Skeletal muscle satellite cell (primary cell): ENCODE measurements around the gene LDOC1. TPM values are rescaled to one million over a fixed set of nuclear protein-coding genes. Genes with fewer than 3 reads are reported as not detected.
"Not testable (repeated sequence)": the region's sequence is repeated elsewhere in the genome, so short reads cannot be mapped to it uniquely, and the experiment has no call there.

ENCODE experiments used
- H3K27me3 ChIP-seq: 2 replicates; pipeline ENCODE4 v1.7.0; 2013; ENCODE audit warnings: low read length; ENCODE audit not compliant: control insufficient read depth, insufficient read depth
- H3K36me3 ChIP-seq: 2 replicates; pipeline ENCODE4 v1.7.0; 2013; ENCODE audit warnings: mild to moderate bottlenecking, control low read depth, low read length; ENCODE audit not compliant: insufficient read depth
- H3K4me1 ChIP-seq: 2 replicates; pipeline ENCODE4 v1.7.0; 2013; ENCODE audit warnings: low read length; ENCODE audit not compliant: control insufficient read depth, insufficient read depth
- H3K4me2 ChIP-seq: 2 replicates; pipeline ENCODE4 v1.7.0; 2013; ENCODE audit warnings: mild to moderate bottlenecking, low read length
- H3K4me3 ChIP-seq: 2 replicates; pipeline ENCODE4 v1.7.0; 2013; ENCODE audit warnings: low read length
- H3K9ac ChIP-seq: 2 replicates; pipeline ENCODE4 v1.7.0; 2013; ENCODE audit warnings: mild to moderate bottlenecking, low read depth, low read length, moderate library complexity
- H3K9me3 ChIP-seq: replicated peaks from 2 replicates; pipeline ENCODE4 v1.7.0; 2013; ENCODE audit warnings: mild to moderate bottlenecking, control low read depth, low read length
- total RNA-seq: library from RNA; depleted of rRNA; stranded (reverse); fragments of >200 nt; gene quantifications from 2 replicates; pipeline ENCODE4 v1.2.3, GENCODE V29; 2012; rRNA removed

LDOC1 gene
- 5.6 and 9.4 TPM in 2 replicates for total RNA-seq

DNA sequence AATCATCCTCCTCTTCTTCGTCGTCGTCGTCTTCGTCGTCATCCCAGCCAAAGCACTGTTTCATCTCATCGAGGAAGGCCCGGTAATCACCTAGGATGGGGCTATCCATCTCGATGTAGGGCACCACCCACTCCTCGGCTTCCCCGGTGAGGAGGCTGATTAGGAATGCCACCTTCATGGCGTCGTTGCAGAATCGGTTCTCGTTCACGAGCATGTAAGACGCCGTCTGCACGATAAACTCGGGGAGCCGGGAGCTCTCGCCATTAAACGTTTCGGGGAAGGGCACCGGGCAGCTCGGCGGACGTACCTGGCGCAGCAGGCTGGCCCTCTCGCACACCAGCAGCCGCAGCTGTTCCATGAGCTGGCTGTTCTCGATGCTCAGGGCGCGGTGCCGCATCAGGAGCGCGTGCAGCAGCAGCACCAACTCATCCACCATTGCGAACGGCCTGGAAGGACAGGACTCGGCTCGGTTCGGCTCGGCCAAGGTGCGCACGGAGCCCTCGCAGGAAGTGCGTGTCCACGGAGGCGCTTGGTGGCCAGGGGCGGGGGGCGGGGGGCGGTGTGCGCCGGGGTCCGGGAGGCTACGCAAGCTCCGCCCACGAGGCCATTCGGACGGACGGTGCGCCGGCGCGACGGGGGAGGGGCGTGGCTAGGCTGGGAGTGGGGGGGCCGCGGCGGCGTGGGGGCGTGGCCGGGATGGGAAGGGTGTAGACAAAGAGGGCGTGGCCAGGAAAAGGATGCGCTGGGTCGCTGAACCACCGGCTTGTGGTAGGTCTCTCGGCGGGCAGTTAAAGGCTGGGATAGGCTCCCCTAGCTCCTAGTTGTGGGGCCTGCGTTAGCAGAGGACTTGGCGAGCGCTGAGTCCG, at the start of gene LDOC1:
Gene LDOC1, minus strand, starts transcription at position 544 of the 866 bp plus-strand sequence. Its CDS starts 108 bp downstream, at position 436.
- peak within 1 kb of the TSS; percentile 66 for H3K9ac ChIP-seq
- H3K36me3 ChIP-seq, result no peaks in the 10 kb centered on the region
- peak within 1 kb of the TSS; percentile 88 for H3K4me2 ChIP-seq
- H3K4me3 ChIP-seq, result peak within 1 kb of the TSS; percentile 87
- no peaks in the 10 kb centered on the region for H3K27me3 ChIP-seq
- peaks cover 2% of the 10 kb centered on the region for H3K4me1 ChIP-seq
- H3K9me3 ChIP-seq, result no peaks in the 10 kb centered on the region

DNA sequence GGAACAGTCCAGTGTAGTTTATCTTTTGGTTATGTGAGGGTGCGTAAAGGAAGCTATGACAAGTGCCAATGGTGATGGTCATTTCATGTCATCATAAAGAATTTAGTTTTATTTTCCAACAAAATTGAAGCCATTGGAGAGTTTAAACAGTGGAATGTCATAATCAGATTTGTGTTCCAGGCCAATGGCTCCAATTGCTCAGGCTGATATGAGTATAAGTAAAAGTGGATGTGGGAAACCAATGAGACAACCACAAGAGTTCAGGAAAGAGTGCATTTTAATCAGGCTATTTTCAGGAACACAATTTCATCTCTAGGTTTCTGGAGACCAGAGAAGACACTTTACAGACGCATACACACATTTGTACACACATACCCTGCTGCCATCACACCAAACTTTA, 44.7 kb upstream of the LDOC1 start:
- Histone ChIP-seq H3K4me1 (peaks cover 14% of the 10 kb centered on the region), H3K4me2 (no peak overlapping the region), H3K4me3 (no peak overlapping the region), H3K36me3 (no peaks in the 10 kb centered on the region), H3K27me3 (no peaks in the 10 kb centered on the region), H3K9me3 (no peaks in the 10 kb centered on the region), H3K9ac (no peak overlapping the region)

DNA sequence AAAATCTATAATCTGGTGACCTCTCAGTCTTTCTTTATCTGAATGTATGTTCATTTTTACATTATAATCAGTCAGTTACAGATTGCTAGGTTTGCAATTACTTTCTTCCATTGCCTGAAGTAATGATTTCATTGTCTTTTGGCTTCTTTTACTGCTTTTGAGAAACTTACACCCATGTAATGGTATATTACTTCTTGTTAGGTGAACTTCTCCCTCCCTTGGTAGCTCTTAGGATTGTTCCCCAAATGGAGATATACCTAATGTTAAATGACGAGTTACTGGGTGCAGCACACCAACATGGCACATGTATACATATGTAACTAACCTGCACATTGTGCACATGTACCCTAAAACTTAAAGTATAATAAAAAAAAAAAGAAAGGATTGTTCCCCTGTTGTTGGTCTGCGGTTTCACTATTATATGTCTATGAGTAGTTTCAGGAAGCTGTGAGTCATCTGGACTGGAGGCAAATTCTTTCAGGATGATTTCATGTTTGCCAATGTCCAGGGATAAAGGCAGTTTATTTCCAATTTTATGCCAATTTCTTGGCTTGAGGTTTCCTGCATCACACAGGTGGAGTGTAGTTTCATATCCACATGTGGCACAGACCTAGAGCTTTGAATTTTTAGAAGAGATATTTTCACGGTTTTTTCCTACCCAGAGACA, 43.5 kb upstream of the LDOC1 start:
- peak overlapping the region; percentile 34 for H3K4me2 ChIP-seq
- H3K9me3 ChIP-seq, result no peaks in the 10 kb centered on the region
- H3K9ac ChIP-seq, result no peak overlapping the region
- H3K27me3 ChIP-seq, result no peaks in the 10 kb centered on the region
- peaks cover 14% of the 10 kb centered on the region for H3K4me1 ChIP-seq
- H3K36me3 ChIP-seq, result no peaks in the 10 kb centered on the region
- no peak overlapping the region for H3K4me3 ChIP-seq

DNA sequence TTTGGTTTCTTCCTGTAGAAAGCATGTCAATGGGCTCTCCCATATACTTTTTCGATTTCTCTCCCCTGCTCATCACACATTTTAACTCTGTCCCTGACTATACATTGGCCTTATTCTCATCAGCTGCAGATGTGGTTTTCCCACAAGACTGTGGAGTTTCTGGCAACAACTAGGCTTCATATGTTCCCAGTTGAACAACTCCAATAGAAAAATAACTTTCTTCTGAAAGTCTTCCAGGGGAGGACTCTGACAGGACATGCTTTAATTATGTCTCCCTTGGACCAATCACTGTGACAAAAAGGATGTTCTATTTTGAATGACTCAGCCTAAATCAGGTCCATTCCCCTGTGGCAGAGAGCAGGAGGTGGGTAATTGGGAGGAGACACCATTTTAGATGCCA, 37.3 kb upstream of the LDOC1 start:
- H3K27me3 ChIP-seq, result no peaks in the 10 kb centered on the region
- no peak overlapping the region for H3K9ac ChIP-seq
- no peak overlapping the region for H3K4me2 ChIP-seq
- H3K4me1 ChIP-seq, result peaks cover 7% of the 10 kb centered on the region
- no peak overlapping the region for H3K4me3 ChIP-seq
- H3K36me3 ChIP-seq, result no peaks in the 10 kb centered on the region
- no peaks in the 10 kb centered on the region for H3K9me3 ChIP-seq

DNA sequence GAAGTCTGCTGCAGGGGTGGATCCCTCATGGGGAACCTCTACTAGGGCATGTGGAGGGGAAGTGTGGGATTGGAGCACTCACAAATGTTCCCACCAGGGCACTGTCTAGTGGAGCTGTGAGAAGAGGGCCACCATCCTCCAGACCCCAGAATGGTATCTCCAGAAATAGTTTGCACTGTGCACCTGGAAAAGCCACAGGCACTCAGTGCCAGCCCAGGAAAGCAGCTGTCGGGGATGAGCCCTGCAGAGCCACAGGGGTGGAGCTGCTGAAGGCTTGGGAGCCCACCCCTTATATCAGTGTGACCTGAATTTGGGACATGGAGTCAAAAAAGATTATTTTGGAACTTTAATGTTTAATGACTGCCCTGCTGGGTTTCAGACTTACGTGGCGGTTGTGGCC, 25.0 kb upstream of the LDOC1 start:
- Histone ChIP-seq H3K9ac (no peak overlapping the region), H3K9me3 (no peaks in the 10 kb centered on the region), H3K27me3 (no peaks in the 10 kb centered on the region), H3K4me3 (no peak overlapping the region), H3K4me1 (no peaks in the 10 kb centered on the region), H3K4me2 (no peak overlapping the region), H3K36me3 (no peaks in the 10 kb centered on the region)

DNA sequence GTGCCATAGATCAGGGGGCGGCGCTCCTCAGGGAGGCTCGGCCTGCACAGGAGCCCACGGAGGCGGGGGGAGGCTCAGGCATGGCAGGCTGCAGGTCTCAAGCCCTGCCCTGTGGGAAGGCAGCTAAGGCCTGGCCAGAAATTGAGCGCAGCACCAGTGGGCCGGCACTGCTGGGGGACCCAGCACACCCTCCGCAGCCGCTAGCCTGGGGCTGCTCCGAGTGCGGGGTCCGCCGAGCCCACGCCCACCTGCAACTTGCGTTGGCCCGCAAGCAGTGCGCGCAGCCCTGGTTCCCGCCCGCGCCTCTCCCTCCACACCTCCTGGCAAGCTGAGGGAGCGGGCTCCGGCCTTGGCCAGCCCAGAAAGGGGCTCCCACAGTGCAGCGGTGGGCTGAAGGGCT, 11.6 kb upstream of the LDOC1 start:
- not testable (repeated sequence) for H3K4me2 ChIP-seq, H3K27me3 ChIP-seq, H3K4me1 ChIP-seq, H3K36me3 ChIP-seq, H3K4me3 ChIP-seq, H3K9ac ChIP-seq, H3K9me3 ChIP-seq

DNA sequence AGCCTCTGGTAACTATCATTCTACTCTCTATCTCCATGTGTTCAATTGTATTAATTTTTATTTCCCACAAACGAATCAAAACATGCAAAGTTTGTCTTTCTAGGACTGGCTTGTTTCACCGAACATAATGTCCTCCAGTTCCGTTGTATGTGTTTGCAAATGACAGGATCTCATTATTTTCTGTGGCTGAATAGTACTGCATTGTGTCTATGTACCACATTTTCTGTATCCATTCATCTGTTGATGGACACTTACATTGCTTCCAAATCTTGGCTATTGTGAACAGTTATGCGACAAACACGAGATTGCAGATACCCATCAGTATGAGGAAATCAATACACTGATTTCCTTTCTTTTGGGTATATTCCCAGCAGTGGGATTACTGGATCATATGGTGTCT, 8.4 kb upstream of the LDOC1 start:
- Histone ChIP-seq H3K36me3 (no peaks in the 10 kb centered on the region), H3K4me1 (no peaks in the 10 kb centered on the region), H3K9me3 (no peaks in the 10 kb centered on the region), H3K4me3 (no peak overlapping the region), H3K9ac (no peak overlapping the region), H3K4me2 (no peak overlapping the region), H3K27me3 (no peaks in the 10 kb centered on the region)

DNA sequence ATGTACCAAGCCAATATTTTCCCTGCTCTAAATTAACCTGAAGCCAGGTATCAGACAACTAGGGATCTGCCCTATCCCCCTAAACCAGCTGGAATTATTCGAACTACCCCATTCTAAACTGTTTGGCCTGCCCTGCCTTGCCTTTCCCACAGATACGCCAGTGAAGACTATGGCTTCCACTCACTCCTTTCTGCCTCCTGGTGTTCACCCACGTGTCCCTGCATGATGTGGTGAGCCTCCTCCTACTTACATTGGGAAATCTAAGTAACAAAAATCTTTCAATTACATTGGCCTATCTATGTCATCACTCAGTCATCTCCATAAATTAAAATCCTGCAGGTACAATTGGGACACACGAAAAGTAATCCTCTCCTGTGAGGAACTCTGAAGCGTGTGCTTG, 6.1 kb upstream of the LDOC1 start:
- Histone ChIP-seq H3K9ac (no peak overlapping the region), H3K9me3 (no peaks in the 10 kb centered on the region), H3K27me3 (no peaks in the 10 kb centered on the region), H3K4me2 (no peak overlapping the region), H3K4me1 (no peaks in the 10 kb centered on the region), H3K4me3 (no peak overlapping the region), H3K36me3 (no peaks in the 10 kb centered on the region)

DNA sequence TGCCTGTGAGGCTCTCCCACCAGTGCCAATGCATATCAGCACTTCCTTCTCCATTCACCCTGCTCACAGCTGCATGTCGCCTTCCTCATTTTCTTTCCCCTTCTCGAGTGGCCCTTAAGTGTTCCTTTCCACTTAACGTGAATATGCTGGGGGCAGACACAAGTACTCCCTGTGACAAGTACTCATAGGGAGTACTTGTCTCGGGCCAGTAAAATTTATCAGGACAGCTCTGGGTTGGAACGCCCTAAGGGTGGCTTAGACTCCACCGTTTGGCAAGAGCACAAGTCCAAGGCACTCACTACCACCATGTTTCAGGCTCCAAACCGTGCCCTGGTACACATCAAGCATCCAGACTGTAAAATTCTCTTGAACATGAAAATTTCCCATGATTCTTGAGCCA, 3.9 kb upstream of the LDOC1 start:
- no peak overlapping the region for H3K9ac ChIP-seq
- H3K9me3 ChIP-seq, result no peaks in the 10 kb centered on the region
- H3K27me3 ChIP-seq, result no peaks in the 10 kb centered on the region
- H3K36me3 ChIP-seq, result no peaks in the 10 kb centered on the region
- no peak overlapping the region for H3K4me3 ChIP-seq
- peaks cover 2% of the 10 kb centered on the region for H3K4me1 ChIP-seq
- no peak overlapping the region for H3K4me2 ChIP-seq

DNA sequence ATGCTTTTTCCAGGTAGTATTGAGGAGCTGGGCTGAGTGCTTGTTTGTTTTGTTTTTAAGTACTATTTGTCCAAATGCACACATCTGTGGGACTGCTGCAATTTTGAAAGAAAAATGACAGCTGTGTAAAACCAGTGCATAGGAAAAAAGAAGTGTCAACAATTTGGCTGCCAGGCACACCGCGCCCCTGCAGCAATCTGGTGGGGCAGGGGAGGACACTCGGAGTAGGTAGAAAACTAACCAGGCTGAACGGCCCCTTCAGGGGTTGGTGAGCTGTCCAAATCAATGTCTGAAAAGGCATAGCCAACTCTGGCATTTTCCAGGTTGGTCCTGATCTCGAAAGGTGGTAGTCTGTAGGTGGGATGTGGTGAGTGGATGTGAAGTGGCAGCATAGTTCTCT, 1.1 kb downstream of the LDOC1 start:
- H3K4me1 ChIP-seq, result peaks cover 2% of the 10 kb centered on the region
- H3K9me3 ChIP-seq, result no peaks in the 10 kb centered on the region

DNA sequence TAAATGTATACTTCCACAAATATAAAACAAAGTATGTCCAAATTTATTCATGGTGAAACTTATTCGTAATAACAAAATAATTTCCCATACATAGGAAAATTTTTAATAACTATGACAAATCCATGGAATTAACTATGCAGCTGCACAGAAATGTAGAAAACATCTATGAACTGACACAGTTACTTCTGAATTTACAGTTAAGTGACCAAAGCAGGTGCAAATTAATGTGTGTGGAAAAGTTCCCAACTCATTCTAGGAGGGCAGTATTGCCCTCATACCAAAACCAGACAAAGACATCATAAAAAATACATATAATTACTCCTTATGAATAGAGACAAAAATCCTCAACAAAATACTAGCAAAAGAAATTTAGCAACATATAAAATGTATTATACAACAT, 12.5 kb downstream of the LDOC1 start:
- Histone ChIP-seq H3K4me1 (no peaks in the 10 kb centered on the region), H3K27me3 (no peaks in the 10 kb centered on the region), H3K9me3 (no peaks in the 10 kb centered on the region), H3K4me2 (no peak overlapping the region), H3K9ac (no peak overlapping the region), H3K4me3 (no peak overlapping the region), H3K36me3 (no peaks in the 10 kb centered on the region)

More for the DNA sequence above, 1.1 kb downstream of the LDOC1 start:
- H3K4me3 ChIP-seq, result peak overlapping the region; percentile 87
- H3K27me3 ChIP-seq, result no peaks in the 10 kb centered on the region
- peak overlapping the region; percentile 88 for H3K4me2 ChIP-seq
- no peaks in the 10 kb centered on the region for H3K36me3 ChIP-seq
- H3K9ac ChIP-seq, result no peak overlapping the region

DNA sequence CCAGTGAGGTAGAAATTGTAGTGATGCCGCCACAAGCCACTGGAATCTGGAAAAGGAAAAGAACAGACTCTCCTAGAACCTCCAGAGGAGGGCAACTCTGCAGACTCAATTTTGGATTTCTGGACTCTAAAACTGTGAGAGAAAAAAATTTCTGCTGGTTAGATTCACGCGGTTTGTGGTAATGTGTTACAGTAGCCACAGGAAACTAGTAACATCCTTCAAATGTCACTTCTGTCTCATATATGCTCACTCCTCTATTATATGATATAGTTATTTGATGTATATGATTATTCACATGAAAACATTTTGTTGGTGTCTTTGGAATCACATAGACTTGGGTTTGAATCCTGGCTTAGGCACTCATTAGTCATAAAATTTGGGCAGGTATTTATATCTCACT, 18.8 kb downstream of the LDOC1 start:
- no peak overlapping the region for H3K9ac ChIP-seq
- H3K4me1 ChIP-seq, result no peaks in the 10 kb centered on the region
- H3K4me3 ChIP-seq, result no peak overlapping the region
- no peak overlapping the region for H3K4me2 ChIP-seq
- no peaks in the 10 kb centered on the region for H3K9me3 ChIP-seq
- H3K27me3 ChIP-seq, result no peaks in the 10 kb centered on the region
- no peaks in the 10 kb centered on the region for H3K36me3 ChIP-seq
